HCT116 (cell line): Measurements from ENCODE around the gene PRKAG2.

ENCODE experiments used
- CTCF ChIP-seq, 3 experiments: fragments of 200-600 bp in 1 of 3; sonication (generic) in 1 of 3; IDR thresholded peaks in 2 of 3; conservative IDR thresholded peaks in 1 of 3; 2 replicates each; pipeline ENCODE4 v1.5.1; 2012 to 2017; ENCODE audit warnings: low read depth in 2 of 3, low read length in 2 of 3, antibody characterized with exemption in 1 of 3, borderline replicate concordance in 1 of 3, control low read depth in 1 of 3, mild to moderate bottlenecking in 1 of 3, mixed read lengths in 1 of 3, mixed run types in 1 of 3, moderate library complexity in 1 of 3; ENCODE audit not compliant: insufficient read depth in 1 of 3
- ELF1 ChIP-seq: IDR thresholded peaks from 2 replicates; pipeline ENCODE4 v1.6.1; 2012; ENCODE audit warnings: low read depth, borderline replicate concordance
- MAX ChIP-seq: IDR thresholded peaks from 2 replicates; pipeline ENCODE4 v1.6.1; 2012

- TF ChIP-seq ELF1: no peak
- TF ChIP-seq CTCF (IDR thresholded peaks at IDR 0.05 in 2 of 3, conservative IDR thresholded peaks at IDR 0.05 in 1 of 3; ENCODE audit: borderline replicate concordance in 1 of 3, insufficient read depth in 1 of 3, low read depth in 2 of 3, low read length in 2 of 3): no peak
- TF ChIP-seq MAX: no peak
Observed at GRCh38 chr7:151779255-151779654, 97.7 kb downstream of the PRKAG2 start.
